B cell (primary cell): Measurements from ENCODE around the gene SLC2A1. TPM values are rescaled to one million over a fixed set of nuclear protein-coding genes. Genes with fewer than 3 reads are reported as not detected.

ENCODE experiments used
- ATAC-seq: fragments of 200-7000 bp; cut with Tn5 transposase; one replicate; pipeline ENCODE4 v1.10.0; 2021; ENCODE audit warnings: low read depth, mild to moderate bottlenecking, moderate number of reproducible peaks, moderate library complexity
- CTCF ChIA-PET: fragments of 350-600 bp; sonication (Branson Sonifier 250); formaldehyde crosslinking; loops from one replicate; lab custom pipeline; 2021; ENCODE audit warnings: antibody characterized with exemption, inconsistent platforms; lab: Charles Lee
- POLR2A ChIA-PET: fragments of 350-600 bp; sonication (Branson Sonifier 250); formaldehyde crosslinking; loops from one replicate; lab custom pipeline; 2021; ENCODE audit warnings: antibody characterized with exemption; lab: Charles Lee
- DNase-seq: peaks from one replicate; pipeline ENCODE4 v3.0.0; 2013
- H2AFZ ChIP-seq: 2 replicates; pipeline ENCODE4 v1.6.1; 2012; ENCODE audit warnings: mild to moderate bottlenecking, low read depth, low read length; ENCODE audit not compliant: insufficient read depth, poor library complexity, severe bottlenecking
- H3K27ac ChIP-seq, 2 donors: 1 replicate in 1 of 2; 2 replicates in 1 of 2; pipeline ENCODE4 v1.5.1; 2012 to 2013; ENCODE audit warnings: low read length in 2 of 2, mild to moderate bottlenecking in 2 of 2, moderate library complexity in 1 of 2
- H3K27me3 ChIP-seq, 4 experiments: fragments of 200-600 bp in 1 of 4; sonication (generic) in 1 of 4; replicated peaks in 1 of 4; 1 replicate in 2 of 4; 2 replicates in 2 of 4; pipeline versions ENCODE4 v1.6.1 to v1.7.0; 2013 to 2016; ENCODE audit warnings: low read length in 3 of 4, mild to moderate bottlenecking in 2 of 4, mixed read lengths in 1 of 4, moderate library complexity in 1 of 4; ENCODE audit not compliant: insufficient read depth in 4 of 4, control insufficient read depth in 3 of 4; ENCODE audit errors: control extremely low read depth in 1 of 4
- H3K36me3 ChIP-seq, 2 experiments: replicated peaks in 1 of 2; 1 replicate in 1 of 2; 2 replicates in 1 of 2; pipeline versions ENCODE4 v1.6.1 to v1.7.1; 2013; ENCODE audit warnings: low read length in 1 of 2; ENCODE audit not compliant: insufficient read depth in 2 of 2, control insufficient read depth in 1 of 2; ENCODE audit errors: control extremely low read depth in 1 of 2, extremely low read depth in 1 of 2
- H3K4me1 ChIP-seq, 2 donors: fragments of 200-600 bp in 1 of 2; sonication (generic) in 1 of 2; 1 replicate in 1 of 2; 2 replicates in 1 of 2; pipeline versions ENCODE4 v1.5.1 to v1.6.1; 2013 to 2017; ENCODE audit warnings: low read length in 2 of 2; ENCODE audit not compliant: control insufficient read depth in 2 of 2, insufficient read depth in 2 of 2
- H3K4me2 ChIP-seq: replicated peaks from 2 replicates; pipeline ENCODE3; 2012; ENCODE audit warnings: mild to moderate bottlenecking, low read depth, low read length; ENCODE audit not compliant: poor library complexity, severe bottlenecking
- H3K4me3 ChIP-seq, 5 experiments: fragments of 200-600 bp in 1 of 5; sonication (generic) in 1 of 5; 1 replicate in 3 of 5; 2 replicates in 2 of 5; pipeline versions ENCODE4 v1.5.1 to v1.7.0; 2011 to 2016; ENCODE audit warnings: low read length in 4 of 5, mild to moderate bottlenecking in 4 of 5, low read depth in 2 of 5, control low read depth in 1 of 5, moderate library complexity in 1 of 5; ENCODE audit not compliant: insufficient read depth in 1 of 5; ENCODE audit errors: control extremely low read depth in 1 of 5, extremely low read depth in 1 of 5
- H3K79me2 ChIP-seq: fragments of 200-600 bp; sonication (generic); one replicate; pipeline ENCODE4 v1.6.0; 2016; ENCODE audit warnings: low read length; ENCODE audit not compliant: control insufficient read depth, insufficient read depth
- H3K9ac ChIP-seq: fragments of 200-600 bp; sonication (generic); 2 replicates; pipeline ENCODE4 v1.6.1; 2017; ENCODE audit warnings: mild to moderate bottlenecking, low read length, moderate library complexity
- H3K9me3 ChIP-seq, 3 donors: one replicate each; pipeline versions ENCODE4 v1.6.1 to v1.7.1; 2013; ENCODE audit warnings: low read length in 2 of 3; ENCODE audit not compliant: control insufficient read depth in 2 of 3, insufficient read depth in 1 of 3; ENCODE audit errors: control extremely low read depth in 1 of 3
- H4K20me1 ChIP-seq: 2 replicates; pipeline ENCODE4 v1.6.0; 2012; ENCODE audit warnings: mild to moderate bottlenecking, low read length; ENCODE audit not compliant: insufficient read depth, control insufficient read depth, poor library complexity, severe bottlenecking
- H3K27ac Mint-ChIP-seq: one replicate; pipeline ENCODE4 v1.8.0; 2021; ENCODE audit warnings: mixed read lengths
- H3K27me3 Mint-ChIP-seq: one replicate; pipeline ENCODE4 v1.8.0; 2021; ENCODE audit warnings: mixed read lengths
- H3K4me1 Mint-ChIP-seq: one replicate; pipeline ENCODE4 v1.8.0; 2021; ENCODE audit warnings: mixed read lengths
- H3K4me3 Mint-ChIP-seq: one replicate; pipeline ENCODE4 v1.8.0; 2021; ENCODE audit warnings: mixed read lengths
- H3K9me3 Mint-ChIP-seq: one replicate; pipeline ENCODE4 v1.8.0; 2022; ENCODE audit warnings: mixed read lengths; ENCODE audit not compliant: insufficient read depth
- EZH2 ChIP-seq: IDR thresholded peaks from 2 replicates; pipeline ENCODE4 v1.6.1; 2012; ENCODE audit warnings: borderline replicate concordance, low read depth, mild to moderate bottlenecking, moderate library complexity, low read length; ENCODE audit not compliant: insufficient read depth, poor library complexity, severe bottlenecking
- WGBS: methylation state at CpG from one replicate; pipeline ENCODE4 v1.1.5; 2013; ENCODE audit warnings: missing lambda C conversion rate; ENCODE audit not compliant: insufficient coverage; 5-methylcytosine and 5-hydroxymethylcytosine counted together
- intact Hi-C: fragments of 100-400 bp; cut with micrococcal nuclease; formaldehyde crosslinking; loops from one replicate; pipeline ENCODE4 v1.10.0; 2022
- polyA plus RNA-seq: library from polyadenylated mRNA; depleted of rRNA; stranded (reverse); fragments of >200 nt; gene quantifications from 2 replicates; pipeline ENCODE4 v1.2.3, GENCODE V29; 2012
- total RNA-seq, 2 donors: library from RNA; stranded (reverse); fragments of 120-200 nt in 1 of 2; gene quantifications; 1 replicate in 1 of 2; 2 replicates in 1 of 2; pipeline versions ENCODE4 v1.2.3 to v1.2.4, GENCODE V29; 2013 to 2022
- TF ChIP-seq, protein P1 (sequence below): fragments of 200-600 bp; IDR thresholded peaks from one replicate; pipeline ENCODE4 v1.8.0; 2022; ENCODE audit warnings: antibody characterized with exemption, mild to moderate bottlenecking

Gene SLC2A1
- total and polyA plus RNA-seq, 2 donors (not counting 1 experiment from before 2014, with no cell fraction given) = 223 to 240 TPM

DNA sequence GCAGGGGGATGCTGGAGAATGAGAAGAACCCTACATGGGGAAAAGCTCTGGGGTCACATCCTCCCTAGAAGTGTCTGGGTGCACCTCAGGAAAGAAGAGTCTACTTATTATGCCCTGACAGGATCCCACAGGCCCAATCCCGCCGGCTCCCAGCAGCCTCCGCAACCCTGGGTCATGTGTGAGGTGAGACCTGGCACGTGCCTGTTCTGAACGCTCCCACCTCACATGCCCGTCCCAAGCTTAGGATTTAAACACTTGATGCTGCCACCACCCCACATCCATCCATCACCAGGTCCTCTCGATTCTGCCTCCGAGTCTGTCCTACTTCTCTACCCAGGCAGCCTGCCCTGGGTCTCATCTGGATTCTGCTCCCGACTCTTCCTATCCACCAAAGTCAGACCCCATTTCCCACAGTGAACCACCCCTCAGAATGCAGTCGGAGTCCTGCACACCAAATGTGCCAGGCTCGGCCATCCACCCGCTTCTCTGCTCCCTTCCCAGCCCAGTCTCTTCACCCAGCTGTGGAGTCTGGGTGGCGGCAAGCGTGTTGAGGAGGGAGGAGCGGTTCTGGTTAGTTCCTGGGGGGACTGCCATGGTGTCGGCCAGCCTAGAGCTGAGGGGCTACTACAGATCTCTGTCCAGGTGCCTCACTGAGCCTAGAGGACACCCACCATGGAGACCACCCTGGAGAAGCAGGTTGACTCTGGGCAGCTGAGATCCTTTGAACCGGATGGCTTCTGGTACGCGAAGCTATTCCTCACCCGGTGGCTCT is 23.9 kb downstream of the SLC2A1 start:
- intact Hi-C loops = loop anchor here (1.0 kb wide), 2 partner anchors 10 to 18 kb away; no protein-coding TSS in a partner anchor
- 85% methylated on average over 12 of the region's 20 CpGs for WGBS
- CTCF ChIA-PET = interaction anchor here (0.6 to 6.0 kb wide), 8 partner anchors 8 to 138 kb away, joined by 3 to 121 read pairs (median 11); no protein-coding TSS in a partner anchor
- H3K4me1 Mint-ChIP-seq = peaks cover 97% of the 10 kb centered on the region
- H3K27me3 Mint-ChIP-seq = no peaks in the 10 kb centered on the region
- no peaks in the 10 kb centered on the region for H3K9me3 ChIP-seq
- H3K27me3 ChIP-seq = no peaks in the 10 kb centered on the region
- DNase-seq = no peak
- peaks cover 88% of the 10 kb centered on the region for H3K79me2 ChIP-seq
- H3K36me3 ChIP-seq = peaks cover 3 to 74% of the 10 kb centered on the region in 2 experiments
- H3K27ac ChIP-seq = peak overlapping the region; percentile 87 to 97
- peaks cover 67% of the 10 kb centered on the region for H4K20me1 ChIP-seq
- peak overlapping the region; percentile 97 for H3K27ac Mint-ChIP-seq
- no peak for ATAC-seq
- peak overlapping the region; percentile 79 for H3K4me2 ChIP-seq
- H3K9me3 Mint-ChIP-seq = no peaks in the 10 kb centered on the region
- peak overlapping the region in 3 of 5 experiments; percentile 23 to 40 (median 34) for H3K4me3 ChIP-seq
- no peak overlapping the region for H2AFZ ChIP-seq
- H3K4me1 ChIP-seq = peaks cover 90 to 100% of the 10 kb centered on the region in 2 donors
- POLR2A ChIA-PET = interaction anchor here (1.2 to 5.2 kb wide), 5 partner anchors 9 to 253 kb away, joined by 3 to 179 read pairs (median 19); partner anchors contain the start of genes C1orf50, P3H1, SLC2A1 and YBX1
- TF ChIP-seq, protein P1, sequence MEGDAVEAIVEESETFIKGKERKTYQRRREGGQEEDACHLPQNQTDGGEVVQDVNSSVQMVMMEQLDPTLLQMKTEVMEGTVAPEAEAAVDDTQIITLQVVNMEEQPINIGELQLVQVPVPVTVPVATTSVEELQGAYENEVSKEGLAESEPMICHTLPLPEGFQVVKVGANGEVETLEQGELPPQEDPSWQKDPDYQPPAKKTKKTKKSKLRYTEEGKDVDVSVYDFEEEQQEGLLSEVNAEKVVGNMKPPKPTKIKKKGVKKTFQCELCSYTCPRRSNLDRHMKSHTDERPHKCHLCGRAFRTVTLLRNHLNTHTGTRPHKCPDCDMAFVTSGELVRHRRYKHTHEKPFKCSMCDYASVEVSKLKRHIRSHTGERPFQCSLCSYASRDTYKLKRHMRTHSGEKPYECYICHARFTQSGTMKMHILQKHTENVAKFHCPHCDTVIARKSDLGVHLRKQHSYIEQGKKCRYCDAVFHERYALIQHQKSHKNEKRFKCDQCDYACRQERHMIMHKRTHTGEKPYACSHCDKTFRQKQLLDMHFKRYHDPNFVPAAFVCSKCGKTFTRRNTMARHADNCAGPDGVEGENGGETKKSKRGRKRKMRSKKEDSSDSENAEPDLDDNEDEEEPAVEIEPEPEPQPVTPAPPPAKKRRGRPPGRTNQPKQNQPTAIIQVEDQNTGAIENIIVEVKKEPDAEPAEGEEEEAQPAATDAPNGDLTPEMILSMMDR = no peak
- TF ChIP-seq EZH2 = no peak
- peak overlapping the region; percentile 50 for H3K9ac ChIP-seq
- peak overlapping the region; percentile 86 for H3K4me3 Mint-ChIP-seq
